Measurements from ENCODE around the gene GPR176.

DNA sequence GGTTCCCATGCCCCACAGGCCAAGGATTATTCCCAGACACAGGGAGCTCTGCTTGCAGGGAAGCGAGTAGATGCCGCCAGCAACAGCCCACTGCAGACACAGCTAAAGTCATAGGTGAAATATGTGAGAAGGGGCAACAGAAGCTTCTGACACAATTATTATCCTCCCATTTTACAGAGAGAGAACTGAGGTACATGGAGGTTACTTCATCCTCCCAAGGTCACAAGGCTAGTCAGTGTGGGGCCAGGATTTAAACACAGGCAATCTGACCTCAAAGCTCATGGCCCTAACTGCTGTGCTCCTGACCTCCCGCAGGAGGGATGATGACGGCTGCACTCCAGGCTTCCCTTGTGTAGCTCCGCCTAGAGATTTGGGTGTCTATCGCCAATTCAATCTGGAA lies 121.7 kb downstream of the GPR176 start:
- TF ChIP-seq FOXM1 (IDR thresholded peaks at IDR 0.05; ENCODE audit: borderline replicate concordance) (no peak), SP1 (IDR thresholded peaks at IDR 0.05) (no peak), FOXK2 (IDR thresholded peaks at IDR 0.05) (no peak)

All from HEK293T (cell line).